Natural killer cell (primary cell): ENCODE data around the gene PSEN1. TPM values are rescaled to one million over a fixed set of nuclear protein-coding genes. Genes with fewer than 3 reads are reported as not detected.

ENCODE experiments used
- ATAC-seq, 3 donors: fragments of 150-1000 bp in 2 of 3; fragments of 200-7000 bp in 1 of 3; cut with Tn5 transposase; 1 replicate in 1 of 3; 2 replicates in 2 of 3; pipeline ENCODE4 v1.10.0; 2021; ENCODE audit warnings: mild to moderate bottlenecking in 2 of 3, moderate library complexity in 2 of 3
- DNase-seq, 2 donors: peaks; one replicate each; pipeline versions ENCODE4 v3.0.0 to v3.0.0-alpha.2; 2013 to 2021; ENCODE audit warnings: mixed read lengths in 1 of 2
- H3K27ac ChIP-seq: one replicate; pipeline ENCODE4 v1.5.1; 2013; ENCODE audit warnings: mild to moderate bottlenecking, low read length
- H3K27me3 ChIP-seq: one replicate; pipeline ENCODE4 v1.6.1; 2013; ENCODE audit warnings: low read length; ENCODE audit not compliant: control insufficient read depth, insufficient read depth
- H3K36me3 ChIP-seq: one replicate; pipeline ENCODE4 v1.6.1; 2013; ENCODE audit warnings: low read length; ENCODE audit not compliant: control insufficient read depth, insufficient read depth
- H3K4me1 ChIP-seq: one replicate; pipeline ENCODE4 v1.6.1; 2013; ENCODE audit warnings: low read length; ENCODE audit not compliant: control insufficient read depth, insufficient read depth
- H3K4me3 ChIP-seq: one replicate; pipeline ENCODE4 v1.5.1; 2013; ENCODE audit warnings: low read length
- H3K9me3 ChIP-seq: one replicate; pipeline ENCODE4 v1.6.1; 2013; ENCODE audit warnings: low read length; ENCODE audit not compliant: control insufficient read depth, insufficient read depth
- H3K27ac Mint-ChIP-seq, 2 donors: one replicate each; pipeline ENCODE4 v1.8.0; 2022; ENCODE audit warnings: mild to moderate bottlenecking in 2 of 2, mixed read lengths in 2 of 2, moderate library complexity in 1 of 2
- H3K27me3 Mint-ChIP-seq, 2 donors: one replicate each; pipeline ENCODE4 v1.8.0; 2022; ENCODE audit warnings: low read depth in 2 of 2, mixed read lengths in 2 of 2
- H3K36me3 Mint-ChIP-seq: one replicate; pipeline ENCODE4 v1.8.0; 2022; ENCODE audit warnings: mixed read lengths
- H3K4me1 Mint-ChIP-seq, 2 donors: one replicate each; pipeline ENCODE4 v1.8.0; 2022; ENCODE audit warnings: mixed read lengths in 2 of 2
- H3K4me3 Mint-ChIP-seq: one replicate; pipeline ENCODE4 v1.8.0; 2022; ENCODE audit warnings: mild to moderate bottlenecking, moderate library complexity, mixed read lengths
- H3K9me3 Mint-ChIP-seq, 2 donors: one replicate each; pipeline ENCODE4 v1.8.0; 2022; ENCODE audit warnings: mixed read lengths in 2 of 2
- CTCF ChIP-seq: fragments of 200-600 bp; IDR thresholded peaks from one replicate; pipeline ENCODE4 v1.8.0; 2022; ENCODE audit warnings: antibody characterized with exemption
- WGBS: methylation state at CpG from one replicate; pipeline ENCODE4 v1.1.7; 2013; ENCODE audit warnings: missing lambda C conversion rate; ENCODE audit not compliant: insufficient coverage; 5-methylcytosine and 5-hydroxymethylcytosine counted together
- intact Hi-C: fragments of 100-400 bp; cut with micrococcal nuclease; formaldehyde crosslinking; loops from one replicate; pipeline ENCODE4 v1.14.2; 2022
- total RNA-seq, 4 donors: library from RNA; stranded (reverse); fragments of 120-200 nt in 1 of 4; gene quantifications; one replicate each; pipeline versions ENCODE4 v1.2.3 to v1.2.4, GENCODE V29; 2013 to 2022

PSEN1 gene
- total RNA-seq, 3 donors from 2014 or later (not counting 1 experiment from before 2014, with no cell fraction given) = 47.1 to 62.6 (median 55.2) TPM

DNA sequence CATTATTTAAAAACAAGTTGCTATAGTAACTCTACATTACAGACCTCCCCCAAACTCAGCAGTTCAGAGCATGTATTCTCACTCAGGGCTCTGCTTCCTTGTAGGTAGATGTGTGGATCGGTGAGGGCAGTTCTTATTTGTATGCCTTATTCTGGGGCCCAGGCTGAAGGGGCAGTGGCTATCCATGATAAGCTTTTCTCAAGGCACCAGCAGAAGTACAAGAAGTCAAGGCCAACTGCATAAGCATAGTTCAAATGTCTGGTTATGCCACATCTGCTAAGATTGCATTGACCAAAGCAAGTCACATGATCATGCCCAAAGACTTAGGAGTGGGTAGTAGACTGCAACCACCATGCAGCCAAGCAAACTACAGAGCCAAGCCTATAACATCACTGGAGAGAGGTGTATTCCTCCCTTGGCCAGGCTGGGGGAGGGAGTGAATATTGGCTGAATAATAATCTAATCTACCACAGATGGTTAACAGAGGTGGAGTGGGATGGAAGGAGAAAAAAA, 4.6 kb downstream of the PSEN1 start:
- intact Hi-C loops = no loop called here
- Histone ChIP-seq H3K27me3 (no peaks in the 10 kb centered on the region), H3K9me3 (no peaks in the 10 kb centered on the region), H3K36me3 (no peaks in the 10 kb centered on the region), H3K4me3 (no peak overlapping the region), H3K4me1 (peaks cover 18% of the 10 kb centered on the region), H3K27ac (no peak overlapping the region)
- TF ChIP-seq CTCF = no peak
- Mint-ChIP-seq H3K27ac (peak overlapping the region; percentile 45 to 78), H3K4me1 (peaks cover 44 to 45% of the 10 kb centered on the region in 2 donors), H3K4me3 (no peak overlapping the region), H3K9me3 (no peaks in the 10 kb centered on the region), H3K36me3 (no peaks in the 10 kb centered on the region), H3K27me3 (no peaks in the 10 kb centered on the region)
- no peak for DNase-seq
- ATAC-seq = no peak
- WGBS = 94% methylated on average over 1 of the region's 1 CpG

GRCh38 chr14:73142216-73142615, 5.9 kb downstream of the PSEN1 start:
- Histone ChIP-seq H3K27me3 (no peaks in the 10 kb centered on the region), H3K4me3 (no peak overlapping the region), H3K27ac (no peak overlapping the region), H3K9me3 (no peaks in the 10 kb centered on the region), H3K4me1 (peaks cover 10% of the 10 kb centered on the region), H3K36me3 (no peaks in the 10 kb centered on the region)
- no peaks in the 10 kb centered on the region for H3K36me3 Mint-ChIP-seq
- no peak overlapping the region for H3K4me3 Mint-ChIP-seq
- peak overlapping the region; percentile 84 to 86 for H3K27ac Mint-ChIP-seq
- TF ChIP-seq CTCF = no peak
- DNase-seq (no peak), ATAC-seq (no peak)
- H3K4me1 Mint-ChIP-seq = peaks cover 37 to 42% of the 10 kb centered on the region in 2 donors
- 100% methylated on average over 1 of the region's 2 CpGs for WGBS
- H3K27me3 Mint-ChIP-seq = no peaks in the 10 kb centered on the region
- intact Hi-C loops = no loop called here
- no peaks in the 10 kb centered on the region for H3K9me3 Mint-ChIP-seq

GRCh38 chr14:73143003-73143402, 6.7 kb downstream of the PSEN1 start:
- 93% methylated on average over 5 of the region's 5 CpGs for WGBS
- H3K9me3 ChIP-seq = no peaks in the 10 kb centered on the region
- H3K4me3 ChIP-seq = no peak overlapping the region
- no peaks in the 10 kb centered on the region for H3K9me3 Mint-ChIP-seq
- H3K27ac Mint-ChIP-seq = peak overlapping the region; percentile 84 to 86
- intact Hi-C loops = no loop called here
- no peaks in the 10 kb centered on the region for H3K27me3 Mint-ChIP-seq
- no peak for TF ChIP-seq CTCF
- no peaks in the 10 kb centered on the region for H3K36me3 Mint-ChIP-seq
- no peak overlapping the region for H3K4me3 Mint-ChIP-seq
- H3K4me1 Mint-ChIP-seq = peaks cover 32 to 36% of the 10 kb centered on the region in 2 donors
- H3K4me1 ChIP-seq = peaks cover 2% of the 10 kb centered on the region
- no peak for DNase-seq
- H3K27ac ChIP-seq = no peak overlapping the region
- H3K27me3 ChIP-seq = no peaks in the 10 kb centered on the region
- H3K36me3 ChIP-seq = peaks cover 3% of the 10 kb centered on the region
- ATAC-seq = no peak

GRCh38 chr14:73143617-73144016, 7.3 kb downstream of the PSEN1 start:
- TF ChIP-seq CTCF = no peak
- 100% methylated on average over 1 of the region's 3 CpGs for WGBS
- Mint-ChIP-seq H3K27me3 (no peaks in the 10 kb centered on the region), H3K4me1 (peaks cover 32 to 36% of the 10 kb centered on the region in 2 donors), H3K9me3 (no peaks in the 10 kb centered on the region), H3K36me3 (no peaks in the 10 kb centered on the region), H3K27ac (peak overlapping the region; percentile 84 to 86), H3K4me3 (no peak overlapping the region)
- H3K9me3 ChIP-seq = no peaks in the 10 kb centered on the region
- H3K27me3 ChIP-seq = no peaks in the 10 kb centered on the region
- intact Hi-C loops = no loop called here
- ATAC-seq = no peak
- DNase-seq = no peak
- H3K4me1 ChIP-seq = peaks cover 2% of the 10 kb centered on the region
- H3K4me3 ChIP-seq = no peak overlapping the region
- peaks cover 8% of the 10 kb centered on the region for H3K36me3 ChIP-seq
- no peak overlapping the region for H3K27ac ChIP-seq
